GM19395 (cell line): Measurements from ENCODE around the gene ADGRF5.
A peak's percentile ranks its signal among the peaks of the same experiment; 100 is the strongest.
"Not testable (repeated sequence)": the region's sequence is repeated elsewhere in the genome, so short reads cannot be mapped to it uniquely, and the experiment has no call there.

Source experiments
- ATAC-seq: cut with Tn5 transposase; IDR thresholded peaks from one replicate; pipeline ENCODE4 v1.9.1; 2021; ENCODE audit warnings: mild to moderate bottlenecking, moderate library complexity; ENCODE audit not compliant: unreplicated experiment

The ADGRF5 gene

DNA sequence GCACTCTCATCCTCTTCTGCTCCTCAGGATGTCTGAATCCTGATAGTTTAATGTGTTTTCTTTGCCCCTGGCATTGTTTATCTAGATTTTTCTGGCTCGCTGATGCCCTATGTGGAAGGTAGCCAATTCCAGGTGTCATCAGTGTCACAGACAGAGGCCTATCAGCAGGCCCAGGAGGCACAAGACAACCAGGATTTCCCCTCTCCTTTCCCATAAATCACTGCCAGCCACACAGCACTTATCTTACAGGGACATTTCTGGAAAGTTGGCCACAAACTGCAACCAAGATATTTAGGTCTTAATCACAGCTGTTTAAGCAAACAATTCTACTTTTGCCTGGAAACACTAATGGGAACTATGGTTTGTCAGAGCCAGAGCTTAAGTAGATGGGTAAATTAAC, 28.1 kb downstream of the ADGRF5 start:
- ATAC-seq = no peak

DNA sequence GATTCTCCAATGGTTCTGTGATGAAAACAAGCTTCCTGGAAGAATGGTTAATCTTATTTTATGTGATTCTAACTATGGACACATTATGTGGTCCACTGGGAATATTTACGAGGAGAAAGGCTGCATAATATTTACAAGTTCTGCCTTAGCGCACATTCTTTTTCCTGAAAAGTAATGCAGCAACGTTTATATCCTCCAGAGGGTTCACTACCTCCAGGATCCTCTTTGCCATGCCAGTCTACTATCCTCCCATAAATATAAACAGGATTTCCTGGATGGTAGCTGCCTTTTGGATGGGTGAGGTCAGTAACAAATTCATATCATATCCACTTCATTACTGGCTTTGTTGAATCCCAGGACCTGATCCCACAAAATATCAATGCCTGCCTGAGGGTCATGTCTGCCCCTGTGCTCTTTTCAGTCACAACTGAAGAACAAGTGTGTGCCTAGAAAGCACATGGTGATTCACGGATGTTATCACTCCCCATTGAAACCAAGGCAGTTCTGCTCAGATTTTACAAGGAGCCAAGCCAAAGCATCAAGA, 30.4 kb downstream of the ADGRF5 start:
- ATAC-seq = no peak

DNA sequence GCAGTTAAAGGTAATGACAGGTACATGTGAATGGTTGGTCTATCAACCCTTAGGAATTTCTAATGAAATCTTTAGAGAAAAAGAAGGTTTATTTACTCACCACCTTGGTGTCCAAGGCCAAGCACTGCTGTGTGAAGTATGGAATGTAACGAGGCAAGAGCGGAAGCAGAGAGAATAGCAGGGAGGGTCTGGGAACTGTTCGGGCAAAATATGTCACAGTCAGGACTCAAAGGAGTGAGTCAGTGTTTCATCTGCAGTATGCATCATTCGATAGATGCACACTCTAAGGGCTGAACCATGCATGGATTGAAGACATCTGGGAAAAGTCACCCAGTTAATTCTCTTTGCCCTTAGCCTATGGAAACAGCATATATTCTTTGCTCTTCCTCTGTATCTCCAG, 33.2 kb downstream of the ADGRF5 start:
- no peak for ATAC-seq

DNA sequence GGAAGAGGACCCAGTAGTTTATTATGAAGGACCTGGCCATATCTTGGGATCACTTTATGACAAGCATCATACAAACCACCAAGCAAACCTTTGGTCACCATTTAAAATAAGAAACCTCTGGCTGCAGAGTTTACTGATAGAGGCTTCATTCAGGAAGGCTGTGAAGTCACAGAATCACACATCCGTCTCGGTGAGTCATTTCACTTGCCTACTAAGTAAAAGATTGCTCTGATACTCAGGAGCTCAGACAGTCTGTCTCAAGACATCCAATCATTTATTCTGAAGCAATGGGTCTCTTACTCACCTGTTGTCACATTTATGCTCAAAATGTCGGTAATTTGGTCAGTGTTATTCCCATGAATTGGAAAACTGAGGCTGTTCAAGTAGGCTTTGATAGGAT, 33.7 kb downstream of the ADGRF5 start:
- no peak for ATAC-seq

DNA sequence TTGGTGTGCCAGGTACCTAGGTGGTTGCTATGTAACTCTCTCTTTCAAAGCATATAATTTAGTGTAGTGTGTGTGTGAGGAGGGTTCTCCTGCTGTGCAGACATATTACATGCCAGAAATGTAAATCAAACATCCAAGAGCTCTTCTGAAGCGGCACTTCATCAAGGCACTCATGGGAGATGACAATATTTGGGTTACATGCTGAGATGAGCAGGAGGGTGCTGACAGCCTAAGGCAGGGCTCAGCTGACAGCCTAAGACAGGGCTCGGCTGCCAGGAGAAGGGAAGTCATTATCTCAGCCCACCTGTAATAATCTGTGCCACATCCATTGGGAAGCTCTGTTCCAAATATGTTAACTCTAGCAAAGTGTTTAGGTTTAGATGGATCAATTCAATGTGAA, 39.1 kb downstream of the ADGRF5 start:
- no peak for ATAC-seq

DNA sequence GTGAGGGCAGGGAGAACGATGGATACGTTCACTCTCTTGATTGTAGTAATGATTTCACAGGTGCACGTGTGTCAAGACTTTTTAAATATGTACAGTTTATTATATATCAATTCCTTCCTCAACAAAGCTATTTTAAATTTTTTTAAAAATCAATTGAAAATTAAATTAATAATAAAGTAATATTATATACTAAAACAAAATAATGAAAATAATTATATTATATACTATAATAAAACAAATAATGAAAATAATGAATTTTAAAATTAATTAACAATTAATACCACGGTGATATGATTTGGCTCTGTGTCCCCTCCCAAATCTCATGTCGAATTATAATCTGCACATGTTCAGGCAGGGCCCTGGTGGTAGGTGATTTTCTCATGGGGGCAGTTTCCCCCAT, 42.7 kb downstream of the ADGRF5 start:
- ATAC-seq = no peak

DNA sequence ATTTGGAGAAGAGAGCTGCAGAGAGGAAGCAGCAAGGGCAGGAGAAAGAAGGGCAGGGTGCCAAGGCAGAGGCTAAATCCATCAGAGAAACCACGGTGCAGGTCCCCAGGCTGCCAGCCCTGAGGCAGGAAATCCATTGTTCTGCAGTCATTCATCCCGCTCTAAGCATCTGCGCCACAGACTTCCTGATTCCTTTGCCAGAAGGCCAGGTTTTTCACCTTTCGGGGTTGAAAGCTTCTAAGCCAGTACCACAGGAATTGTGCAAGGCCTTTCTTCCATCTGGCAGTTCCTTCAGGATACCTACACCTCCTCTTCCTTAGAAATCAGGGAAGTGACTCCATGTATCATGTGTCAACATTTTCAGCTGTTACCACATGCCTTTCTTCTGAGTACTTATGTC, 45.6 kb downstream of the ADGRF5 start:
- no peak for ATAC-seq

DNA sequence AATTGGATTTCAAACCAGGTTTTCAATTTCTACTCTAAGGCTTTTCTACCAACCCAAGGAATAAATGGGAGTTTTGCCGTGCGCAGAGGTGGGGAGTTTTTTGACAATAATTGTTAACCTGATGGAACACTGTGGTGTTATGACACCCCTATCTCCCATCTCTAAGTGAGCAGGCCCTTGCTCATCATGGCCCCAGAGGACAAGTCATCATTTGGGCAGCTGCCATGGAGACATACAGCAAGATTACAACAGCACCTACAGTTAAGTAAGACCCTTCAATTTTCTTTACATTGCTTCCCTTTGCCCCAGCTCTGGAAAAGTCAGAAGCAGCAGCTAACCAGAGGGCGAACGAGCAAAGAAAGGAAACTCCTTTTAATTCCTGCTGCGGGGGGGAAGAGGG, 54.3 kb downstream of the ADGRF5 start:
- ATAC-seq = no peak

DNA sequence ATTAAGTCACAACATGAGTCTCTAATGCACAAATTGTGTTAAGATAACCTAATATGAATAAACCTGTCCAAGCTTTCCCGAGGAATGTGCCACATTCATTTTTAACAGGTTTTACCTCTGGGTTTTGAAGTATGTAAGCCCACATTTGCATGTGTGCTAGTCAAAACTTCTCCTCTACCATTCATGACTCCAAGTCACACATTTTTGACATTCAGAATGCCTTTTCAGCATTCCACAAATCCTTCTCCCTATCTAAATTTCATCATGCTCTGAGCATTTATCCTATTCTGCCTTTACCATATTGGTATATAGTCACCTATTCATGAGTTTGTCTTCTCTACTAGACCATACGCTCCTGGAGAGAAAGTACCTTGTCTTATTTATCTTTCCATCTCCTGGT, 56.5 kb downstream of the ADGRF5 start:
- no peak for ATAC-seq

DNA sequence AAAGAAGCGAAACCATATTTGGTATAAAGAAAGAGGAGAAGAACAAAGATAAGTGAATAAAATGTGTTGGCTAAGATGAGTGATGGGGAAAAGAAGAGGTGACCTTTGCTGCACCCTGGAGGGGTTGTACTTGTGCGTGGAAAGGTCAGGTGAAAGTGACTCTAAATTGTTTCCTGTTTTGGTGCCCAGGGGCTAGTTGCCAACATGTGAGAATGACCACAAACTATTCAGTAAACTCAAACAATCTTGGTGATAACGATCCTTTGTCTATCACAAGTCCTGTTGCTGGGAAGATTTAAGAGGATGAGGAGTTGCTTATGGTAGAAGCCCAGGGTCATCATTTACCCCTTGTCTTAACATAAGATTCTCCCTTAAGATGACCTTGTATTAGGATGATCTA, 57.9 kb downstream of the ADGRF5 start:
- ATAC-seq = no peak

DNA sequence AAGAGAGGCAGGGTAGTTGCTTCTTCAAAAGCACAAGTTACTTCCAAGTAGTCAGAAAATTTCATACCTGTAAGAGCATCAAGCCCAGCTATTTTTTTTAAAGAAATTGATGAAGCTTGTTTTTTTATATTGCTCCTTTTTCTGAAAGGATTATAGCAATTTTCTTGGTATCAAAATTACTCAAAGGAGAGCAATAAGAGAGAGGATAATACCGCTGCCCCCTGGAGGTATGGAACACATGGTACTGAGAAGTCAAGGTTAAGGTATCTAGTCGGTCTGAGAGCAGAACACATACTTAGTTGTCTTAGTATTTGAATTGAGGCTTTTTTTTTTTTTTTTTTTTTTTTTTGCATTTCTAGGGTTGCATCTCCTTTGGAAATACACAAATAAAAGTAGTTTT, 59.4 kb downstream of the ADGRF5 start:
- no peak for ATAC-seq

DNA sequence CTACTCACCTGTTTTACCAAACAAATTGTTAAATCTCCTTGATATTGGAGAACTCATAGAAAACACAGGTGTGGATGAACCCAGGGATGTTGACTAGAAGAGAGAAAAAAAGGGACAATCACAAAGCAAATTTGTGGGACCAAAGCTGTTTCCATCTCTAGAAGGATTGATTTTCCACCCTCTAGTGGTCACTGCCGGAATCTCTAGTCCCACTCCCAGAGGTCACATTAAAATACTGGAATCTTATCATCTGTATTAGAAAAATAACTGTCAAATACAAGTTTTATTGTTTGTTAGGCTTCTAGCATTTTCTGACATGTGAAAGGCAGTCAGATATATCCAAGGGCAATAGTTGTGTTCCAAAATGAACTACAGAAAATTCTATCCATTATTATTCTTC, 65.8 kb downstream of the ADGRF5 start:
- peak; percentile 67 for ATAC-seq

DNA sequence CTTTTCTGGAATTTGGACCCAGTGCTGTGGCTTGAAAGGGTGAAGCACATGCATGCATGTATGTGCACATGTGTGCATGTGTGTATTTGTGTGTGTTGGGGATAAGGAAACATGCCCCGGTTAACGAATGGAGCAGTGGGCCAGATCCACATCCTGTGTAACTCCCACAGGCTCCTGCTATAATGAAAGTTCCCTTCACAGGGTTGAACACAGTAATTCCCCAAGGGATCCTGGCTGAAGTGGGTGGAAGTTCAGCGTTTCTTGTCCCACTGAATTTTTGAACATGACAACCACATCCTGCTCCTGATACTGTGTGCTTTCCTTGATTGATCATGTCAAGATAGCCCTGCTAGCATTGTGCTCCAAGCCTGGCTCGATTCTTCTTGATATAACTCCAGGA, 70.2 kb downstream of the ADGRF5 start:
- not testable (repeated sequence) for ATAC-seq

DNA sequence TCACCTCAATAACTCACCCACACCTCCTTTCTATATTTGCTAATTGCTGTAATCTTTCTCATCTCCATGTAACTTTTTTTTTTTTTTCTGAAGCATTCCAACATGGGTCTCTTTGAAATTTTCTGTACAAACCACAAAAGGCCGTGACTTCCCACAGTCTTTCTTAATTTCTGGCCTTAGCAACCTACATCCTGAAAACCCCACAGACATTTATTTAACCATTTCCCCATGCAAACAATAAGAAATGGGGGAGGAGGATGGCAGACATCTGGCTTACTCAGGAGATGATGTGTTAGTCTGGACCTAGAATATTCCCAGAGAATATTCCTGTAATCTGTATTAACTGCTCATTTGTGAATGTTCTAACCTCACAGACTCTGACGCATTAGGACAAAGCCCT, 70.9 kb downstream of the ADGRF5 start:
- no peak for ATAC-seq

DNA sequence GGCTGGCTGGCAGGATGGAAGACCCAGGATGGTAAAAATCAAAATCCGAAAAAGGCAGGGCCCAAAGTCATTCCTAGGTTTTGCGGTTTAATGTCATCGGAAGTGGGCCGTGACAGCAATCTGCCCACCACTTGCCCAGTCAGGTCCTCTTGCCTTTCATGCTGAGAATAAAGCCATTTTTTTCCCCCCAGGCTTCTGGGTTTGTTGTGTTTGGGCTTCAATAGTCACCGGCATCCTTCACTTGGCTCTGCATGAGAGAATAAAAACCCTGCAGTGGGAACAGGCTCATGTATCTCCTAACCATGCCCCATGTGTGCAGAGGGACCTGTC, 72.4 kb downstream of the ADGRF5 start:
- no peak for ATAC-seq

DNA sequence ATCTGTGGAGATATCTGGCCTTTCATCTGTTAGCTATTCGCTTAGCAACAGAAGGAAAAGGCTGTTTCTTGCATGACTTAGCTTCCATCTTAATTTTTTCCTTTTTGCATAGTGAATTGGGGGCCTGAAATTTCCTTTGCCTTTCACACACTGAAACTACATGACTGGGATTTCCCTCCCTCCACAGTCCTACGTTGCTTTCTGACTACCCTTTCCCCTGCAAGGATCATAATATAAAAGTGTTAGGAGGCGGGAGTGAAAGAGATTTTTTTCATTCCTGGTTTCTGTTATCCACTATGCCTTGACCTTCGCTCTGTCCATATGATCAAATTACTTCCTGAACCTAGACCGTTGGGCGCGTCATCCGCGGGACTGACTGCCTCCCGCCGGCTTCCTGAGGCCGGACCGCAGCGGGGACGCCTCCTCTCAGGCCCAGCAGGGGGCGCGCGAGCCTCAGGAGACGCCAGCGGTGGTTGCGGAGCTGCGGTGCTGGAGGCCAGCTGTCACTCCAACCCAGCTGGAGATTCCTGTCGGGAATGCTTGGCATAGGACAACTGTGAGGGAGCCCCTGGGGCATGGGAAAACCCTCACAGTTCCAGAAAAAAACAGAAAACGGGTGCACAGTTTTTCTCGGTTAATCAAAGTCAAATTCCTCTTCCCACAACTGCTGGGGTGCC, 72.9 kb downstream of the ADGRF5 start:
- peak; percentile 89 for ATAC-seq

DNA sequence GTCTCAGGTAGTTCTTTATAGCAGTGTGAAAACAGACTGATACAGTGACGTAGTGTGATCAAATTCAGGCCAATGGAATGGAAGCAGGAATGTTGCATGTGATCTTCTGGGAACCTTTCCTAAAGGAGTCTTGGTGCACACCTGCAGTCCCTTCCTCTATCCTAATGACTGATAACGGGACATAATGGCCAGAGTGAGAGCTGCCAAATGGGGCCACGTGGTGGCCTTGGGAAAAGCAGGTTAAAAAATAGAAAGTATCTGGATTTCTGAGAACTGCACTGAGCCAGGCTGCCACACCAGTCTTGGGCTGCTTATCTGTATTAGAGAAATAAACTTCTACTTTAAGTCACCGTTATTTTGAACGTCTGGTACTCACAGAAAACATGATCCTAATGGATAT, 76.6 kb downstream of the ADGRF5 start:
- ATAC-seq = no peak

DNA sequence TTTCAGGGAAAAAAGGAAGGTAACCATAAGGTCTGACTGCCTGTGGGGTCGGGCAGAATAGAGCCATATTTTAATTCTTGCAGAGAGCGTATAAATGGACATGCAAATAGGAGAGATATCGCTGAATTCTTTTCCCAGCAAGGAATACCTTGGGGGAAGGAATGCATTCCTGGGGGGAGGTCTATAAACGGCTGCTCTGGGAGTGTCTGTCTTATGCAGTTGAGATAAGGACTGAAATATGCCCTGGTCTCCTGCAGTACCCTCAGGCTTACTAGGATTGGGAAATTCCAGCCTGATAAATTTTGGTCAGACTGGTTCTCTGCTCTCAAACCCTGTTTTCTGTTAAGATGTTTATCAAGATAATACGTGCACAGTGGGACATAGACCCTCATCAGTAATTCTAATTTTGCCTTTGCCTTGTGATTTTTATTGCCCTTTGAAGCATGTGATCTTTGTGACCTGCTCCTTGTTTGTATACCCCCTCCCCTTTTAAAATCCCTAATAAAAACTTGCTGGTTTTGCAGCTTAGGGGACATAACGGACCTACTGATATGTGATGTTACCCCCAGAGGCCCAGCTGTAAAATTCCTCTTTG, 79.4 kb downstream of the ADGRF5 start:
- ATAC-seq = not testable (repeated sequence)

DNA sequence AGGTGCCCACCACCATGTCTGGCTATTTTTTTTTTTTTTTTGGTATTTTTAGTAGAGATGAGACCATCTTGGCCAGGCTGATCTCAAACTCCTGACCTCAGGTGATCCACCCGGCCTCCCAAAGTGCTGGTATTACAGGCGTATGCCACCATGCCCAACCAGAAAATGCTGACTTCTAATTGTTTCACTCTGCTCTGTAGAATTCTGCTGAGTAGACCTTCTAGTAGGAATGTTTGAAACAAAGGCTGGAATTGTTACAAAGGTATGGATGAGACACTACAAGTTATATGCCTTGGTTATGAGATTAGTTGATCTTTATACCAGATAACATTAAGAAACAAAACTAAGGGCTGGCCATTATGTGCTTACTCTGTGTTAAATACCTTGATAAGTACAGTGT, 83.7 kb downstream of the ADGRF5 start:
- no peak for ATAC-seq

DNA sequence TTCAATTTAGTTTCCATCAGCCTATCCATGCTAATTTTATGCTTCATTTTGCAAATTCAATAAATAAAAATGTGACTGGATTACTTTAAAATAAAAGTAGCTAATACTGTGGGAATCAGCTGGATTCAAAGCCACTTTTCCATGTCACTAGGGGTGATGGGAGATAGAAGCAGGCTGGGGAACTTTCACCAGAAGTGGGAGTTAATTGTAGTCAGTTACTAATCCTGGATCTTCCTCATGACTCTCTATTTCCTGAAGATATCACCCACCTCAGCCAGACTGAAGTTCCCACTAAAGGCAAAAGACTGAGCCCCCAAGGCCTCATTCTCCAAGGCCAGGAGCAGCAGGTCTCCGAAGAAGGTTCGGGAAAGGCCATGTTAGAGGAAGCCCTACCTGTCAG, 86.7 kb downstream of the ADGRF5 start:
- ATAC-seq = not testable (repeated sequence)

DNA sequence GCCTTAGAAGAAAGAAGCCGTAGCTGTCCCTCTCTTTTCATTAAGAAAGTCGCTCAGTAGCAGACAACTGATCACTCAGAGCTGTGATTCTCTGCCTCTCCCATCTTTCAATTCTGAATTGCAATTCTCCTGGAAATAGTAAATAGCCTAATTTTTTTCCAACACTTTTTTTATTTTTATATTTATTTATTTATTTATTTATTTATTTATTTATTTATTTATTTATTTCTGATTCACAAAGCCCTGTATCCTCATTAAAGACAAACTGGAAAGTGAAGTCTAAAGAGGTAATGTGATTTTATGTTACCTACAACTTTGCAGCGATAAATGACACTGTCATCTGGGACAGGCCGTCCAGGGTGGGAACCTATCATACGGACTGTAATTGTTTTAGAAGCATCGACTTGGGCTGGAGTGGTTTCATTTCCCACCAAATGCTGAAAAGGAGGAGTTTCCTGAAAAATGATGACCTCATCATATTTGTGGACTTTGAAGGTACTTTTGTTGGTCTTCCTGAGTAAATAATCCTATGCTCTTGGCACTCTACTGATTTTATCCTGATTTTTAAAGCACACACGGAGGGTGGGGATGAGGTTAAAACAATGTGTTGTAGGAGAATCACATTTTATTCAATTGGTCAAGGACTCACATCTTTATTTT, 87.4 kb downstream of the ADGRF5 start:
- not testable (repeated sequence) for ATAC-seq

DNA sequence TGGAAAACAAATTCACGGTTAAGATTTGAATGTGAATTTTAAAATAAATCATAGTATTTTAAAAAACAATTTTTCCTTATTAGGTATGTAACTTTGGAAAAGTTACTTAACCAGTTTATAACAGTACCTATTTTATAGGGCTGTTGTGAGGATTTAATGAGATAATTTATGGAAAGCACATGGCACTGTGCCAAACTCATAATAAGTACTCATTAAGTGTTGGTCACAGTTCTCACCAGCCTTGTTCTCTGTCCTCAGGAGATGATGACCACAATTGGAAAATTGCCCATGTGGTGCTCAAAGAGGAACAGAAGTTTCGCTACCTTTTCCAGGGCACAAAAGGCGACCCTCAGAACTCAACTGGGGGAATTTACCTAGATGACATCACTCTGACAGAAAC, 88.9 kb downstream of the ADGRF5 start:
- no peak for ATAC-seq
